Choroid plexus epithelial cell (primary cell): ENCODE data around the gene ENOX1.

Experiments used
- DNase-seq: peaks from one replicate; pipeline ENCODE4 v3.0.0-alpha.2; 2010; ENCODE audit warnings: low read depth
- H3K4me3 ChIP-seq: 2 replicates; pipeline ENCODE4 v1.5.1; 2011; ENCODE audit warnings: low read depth, mild to moderate bottlenecking, control low read depth, low read length, moderate library complexity
- TF ChIP-seq, protein P1 (sequence below): conservative IDR thresholded peaks from 2 replicates; pipeline ENCODE4 v1.5.1; 2011; ENCODE audit warnings: low read depth, mild to moderate bottlenecking, control low read depth, inconsistent platforms, low read length, moderate library complexity

The ENOX1 gene

DNA sequence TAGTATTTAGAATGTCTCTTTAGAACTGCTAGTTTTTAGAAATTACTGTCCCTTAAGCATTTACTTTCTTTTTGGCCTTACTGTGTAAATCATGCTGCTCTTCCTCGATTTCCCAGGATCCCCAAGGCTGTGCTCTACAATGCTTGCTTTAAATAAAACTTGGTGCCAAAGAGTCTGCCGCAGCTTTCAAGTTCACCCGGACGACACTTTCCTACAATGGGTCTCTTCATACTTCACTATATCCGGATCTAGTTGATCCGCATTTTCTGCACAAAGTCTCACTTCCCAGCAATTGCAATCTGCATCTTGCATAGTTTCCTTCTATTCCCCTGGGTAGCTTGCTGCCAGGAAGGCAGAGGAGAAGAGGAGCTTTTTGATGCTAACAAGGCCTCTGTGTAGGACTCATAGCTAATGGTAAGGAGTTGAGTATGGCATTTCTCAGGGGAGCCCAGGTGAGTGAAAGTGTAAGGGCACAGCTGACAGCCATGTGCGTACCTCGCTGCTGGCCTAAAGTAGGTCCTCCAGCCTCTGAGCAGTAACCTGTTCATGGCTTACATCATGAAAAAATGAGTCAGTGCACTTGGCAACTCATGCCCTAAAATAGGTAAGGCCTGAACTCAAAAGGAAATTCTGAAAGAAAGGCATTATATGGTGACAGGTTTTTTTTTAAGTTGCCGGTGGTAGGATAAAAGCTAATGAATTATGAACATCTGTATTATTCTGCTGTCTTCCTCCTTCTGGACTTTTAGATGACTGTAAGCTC, 101.6 kb downstream of the ENOX1 start:
- H3K4me3 ChIP-seq, result no peak overlapping the region
- TF ChIP-seq, protein P1, sequence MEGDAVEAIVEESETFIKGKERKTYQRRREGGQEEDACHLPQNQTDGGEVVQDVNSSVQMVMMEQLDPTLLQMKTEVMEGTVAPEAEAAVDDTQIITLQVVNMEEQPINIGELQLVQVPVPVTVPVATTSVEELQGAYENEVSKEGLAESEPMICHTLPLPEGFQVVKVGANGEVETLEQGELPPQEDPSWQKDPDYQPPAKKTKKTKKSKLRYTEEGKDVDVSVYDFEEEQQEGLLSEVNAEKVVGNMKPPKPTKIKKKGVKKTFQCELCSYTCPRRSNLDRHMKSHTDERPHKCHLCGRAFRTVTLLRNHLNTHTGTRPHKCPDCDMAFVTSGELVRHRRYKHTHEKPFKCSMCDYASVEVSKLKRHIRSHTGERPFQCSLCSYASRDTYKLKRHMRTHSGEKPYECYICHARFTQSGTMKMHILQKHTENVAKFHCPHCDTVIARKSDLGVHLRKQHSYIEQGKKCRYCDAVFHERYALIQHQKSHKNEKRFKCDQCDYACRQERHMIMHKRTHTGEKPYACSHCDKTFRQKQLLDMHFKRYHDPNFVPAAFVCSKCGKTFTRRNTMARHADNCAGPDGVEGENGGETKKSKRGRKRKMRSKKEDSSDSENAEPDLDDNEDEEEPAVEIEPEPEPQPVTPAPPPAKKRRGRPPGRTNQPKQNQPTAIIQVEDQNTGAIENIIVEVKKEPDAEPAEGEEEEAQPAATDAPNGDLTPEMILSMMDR, result no peak
- DNase-seq, result no peak

DNA sequence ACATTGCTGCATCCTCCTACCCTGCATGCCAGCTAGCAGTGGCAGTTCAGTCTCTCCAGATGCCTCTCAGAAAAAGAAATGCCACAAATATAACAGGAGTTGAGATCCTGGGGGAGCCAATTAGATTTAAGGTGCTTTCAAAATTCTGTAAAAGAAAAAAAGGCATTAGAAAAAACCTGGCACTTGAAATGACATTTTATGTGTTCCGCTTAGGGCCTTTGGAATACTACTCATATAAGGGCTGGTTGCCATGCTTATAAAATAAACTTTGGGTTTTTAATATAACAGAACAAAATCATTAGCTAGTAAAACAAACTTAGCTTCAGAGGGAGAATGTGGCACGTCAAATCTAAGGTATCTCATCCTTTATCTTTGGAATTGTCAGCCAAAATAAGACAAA, 104.1 kb downstream of the ENOX1 start:
- no peak overlapping the region for H3K4me3 ChIP-seq
- TF ChIP-seq, protein P1, result no peak
- DNase-seq, result no peak

GRCh38 chr13:43676320-43676719, 110.5 kb downstream of the ENOX1 start:
- DNase-seq, result peak; percentile 20
- TF ChIP-seq, protein P1, result no peak
- no peak overlapping the region for H3K4me3 ChIP-seq

DNA sequence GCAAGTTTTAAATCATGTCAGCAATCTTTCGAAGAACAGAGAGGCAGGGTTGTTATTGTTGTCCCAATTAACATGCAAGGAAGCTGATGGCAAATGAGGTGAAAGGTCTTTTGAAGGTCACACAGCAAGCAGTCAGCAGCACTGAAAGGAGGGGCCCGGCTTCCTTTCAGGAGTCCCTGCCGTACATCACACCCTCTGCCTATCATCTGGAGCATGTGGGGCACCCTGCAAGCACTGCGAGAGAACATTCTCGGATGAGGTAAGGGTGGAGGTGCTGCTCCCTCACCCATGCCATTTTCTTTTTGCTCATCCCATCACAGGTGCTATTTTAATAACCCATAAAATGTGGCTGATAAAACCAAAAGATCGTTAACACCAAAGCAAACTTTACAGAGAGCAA, 111.2 kb downstream of the ENOX1 start:
- TF ChIP-seq, protein P1, result no peak
- no peak overlapping the region for H3K4me3 ChIP-seq
- no peak for DNase-seq

GRCh38 chr13:43669964-43670363, 116.8 kb downstream of the ENOX1 start:
- TF ChIP-seq, protein P1, result no peak
- no peak overlapping the region for H3K4me3 ChIP-seq
- DNase-seq, result no peak

DNA sequence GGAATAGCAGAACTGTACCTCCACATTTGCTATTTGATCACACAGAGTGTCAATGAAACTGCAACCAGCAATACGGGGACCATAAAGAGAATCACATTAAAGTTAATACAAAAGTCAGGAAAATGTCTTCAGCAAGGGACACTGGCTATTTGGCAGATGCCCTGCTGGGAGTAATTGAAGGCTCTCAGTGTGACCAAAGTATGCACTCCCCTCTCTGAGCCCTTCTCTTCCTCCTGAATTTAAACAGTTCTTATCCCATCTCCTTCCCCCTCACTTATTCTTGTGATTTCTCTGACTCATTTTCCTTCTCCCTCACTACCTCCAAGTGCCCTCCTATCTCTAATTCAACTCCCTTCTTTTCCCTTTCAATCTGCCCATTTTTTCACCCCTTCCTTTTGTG, 117.7 kb downstream of the ENOX1 start:
- H3K4me3 ChIP-seq, result no peak overlapping the region
- TF ChIP-seq, protein P1, result no peak
- no peak for DNase-seq

- TF ChIP-seq, protein P1, result no peak
- DNase-seq, result no peak
Measured at GRCh38 chr13:43666403-43666802, 120.4 kb downstream of the ENOX1 start.

More at GRCh38 chr13:43666403-43666802, 120.4 kb downstream of the ENOX1 start:
- H3K4me3 ChIP-seq, result no peak overlapping the region
